Thyroid gland (tissue), 4 donors: ENCODE measurements around the gene INHBA. TPM values are rescaled to one million over a fixed set of nuclear protein-coding genes. Genes with fewer than 3 reads are reported as not detected.
A peak's percentile ranks its signal among the peaks of the same experiment; 100 is the strongest.

Source experiments
- DNase-seq, 2 donors: peaks; one replicate each; pipeline ENCODE4 v3.0.0-alpha.2; 2019
- H3K27ac ChIP-seq, 3 donors: fragments of 200-600 bp; sonication (generic); 1 replicate in 2 of 3; 2 replicates in 1 of 3; pipeline ENCODE4 v1.5.1; 2016 to 2019; ENCODE audit warnings: mild to moderate bottlenecking in 1 of 3, moderate library complexity in 1 of 3
- H3K27me3 ChIP-seq: fragments of 200-600 bp; sonication (generic); one replicate; pipeline ENCODE4 v1.5.1; 2019
- H3K36me3 ChIP-seq, 2 donors: fragments of 200-600 bp; sonication (generic); one replicate each; pipeline ENCODE4 v1.5.1; 2016 to 2019
- H3K4me1 ChIP-seq, 2 donors: fragments of 200-600 bp; sonication (generic); one replicate each; pipeline ENCODE4 v1.5.1; 2017 to 2019
- H3K4me3 ChIP-seq, 3 donors: fragments of 200-600 bp; sonication (generic); replicated peaks in 1 of 3; 1 replicate in 2 of 3; 2 replicates in 1 of 3; pipeline ENCODE4 v1.5.1; 2016; ENCODE audit warnings: mild to moderate bottlenecking in 1 of 3
- H3K9me3 ChIP-seq: fragments of 200-600 bp; sonication (generic); one replicate; pipeline ENCODE4 v1.5.1; 2017
- CTCF ChIP-seq, 6 experiments: fragments of 200-600 bp in 3 of 6; fragments of 450-650 bp in 3 of 6; sonication (generic) in 3 of 6; IDR thresholded peaks; one replicate each; pipeline ENCODE4 v1.5.1; 2016 to 2019; ENCODE audit warnings: antibody characterized with exemption in 6 of 6, mild to moderate bottlenecking in 2 of 6, inconsistent platforms in 1 of 6, moderate library complexity in 1 of 6
- POLR2A ChIP-seq, 2 donors: fragments of 450-650 bp; IDR thresholded peaks; one replicate each; pipeline ENCODE4 v1.6.1; 2017; ENCODE audit warnings: antibody characterized with exemption in 2 of 2, mild to moderate bottlenecking in 2 of 2, moderate library complexity in 1 of 2
- WGBS, 2 donors: methylation state at CpG; one replicate each; pipeline ENCODE4 v1.1.5; 2017; 5-methylcytosine and 5-hydroxymethylcytosine counted together
- intact Hi-C: fragments of 100-400 bp; cut with DNase I; formaldehyde crosslinking; loops from one replicate; pipeline ENCODE4 v1.15.1; 2023
- total RNA-seq, 4 donors: library from RNA; depleted of rRNA; stranded (reverse); fragments of >200 nt; gene quantifications; one replicate each; pipeline ENCODE4 v1.2.3, GENCODE V29; 2016

Gene INHBA
- total RNA-seq, 4 donors from 2014 or later, result 1.3 to 3.0 (median 1.5) TPM

GRCh38 chr7:41700044-41700471 is 2.8 kb downstream of the INHBA start:
- intact Hi-C loops, result no loop called here
- Histone ChIP-seq H3K4me3 (peak overlapping the region in 2 of 3 donors; percentile 30 to 52), H3K9me3 (no peaks in the 10 kb centered on the region), H3K36me3 (no peaks in the 10 kb centered on the region), H3K27ac (peak overlapping the region; percentile 67 to 85 (median 81)), H3K4me1 (peaks cover 18 to 33% of the 10 kb centered on the region in 2 donors), H3K27me3 (no peaks in the 10 kb centered on the region)
- DNase-seq, result peak; percentile 72 to 74
- TF ChIP-seq POLR2A (IDR thresholded peaks at IDR 0.05) (peak in 1 of 2 donors; percentile 10), CTCF (IDR thresholded peaks at IDR 0.05) (no peak)
- 4 to 5% methylated on average over 18 of the region's 18 CpGs for WGBS, 2 donors

GRCh38 chr7:41699516-41699915 is 3.4 kb downstream of the INHBA start:
- 3 to 6% methylated on average over 12 of the region's 12 CpGs for WGBS, 2 donors
- Histone ChIP-seq H3K27me3 (no peaks in the 10 kb centered on the region), H3K9me3 (no peaks in the 10 kb centered on the region), H3K4me3 (peak overlapping the region in 2 of 3 donors; percentile 30 to 52), H3K36me3 (no peaks in the 10 kb centered on the region), H3K4me1 (peaks cover 24 to 29% of the 10 kb centered on the region in 2 donors), H3K27ac (peak overlapping the region; percentile 67 to 85 (median 81))
- intact Hi-C loops, result no loop called here
- TF ChIP-seq POLR2A (IDR thresholded peaks at IDR 0.05) (no peak), CTCF (IDR thresholded peaks at IDR 0.05) (no peak)
- DNase-seq, result peak; percentile 41 to 44

- no peaks in the 10 kb centered on the region for H3K9me3 ChIP-seq
- intact Hi-C loops, result no loop called here
- TF ChIP-seq POLR2A (IDR thresholded peaks at IDR 0.05) (no peak), CTCF (IDR thresholded peaks at IDR 0.05) (no peak)
- no peaks in the 10 kb centered on the region for H3K27me3 ChIP-seq
- no peak for DNase-seq
- WGBS, 2 donors, result 15 to 37% methylated on average over 4 of the region's 4 CpGs
- no peaks in the 10 kb centered on the region for H3K36me3 ChIP-seq
- peak overlapping the region in 1 of 3 donors; percentile 30 for H3K4me3 ChIP-seq
- peak overlapping the region; percentile 67 to 85 (median 81) for H3K27ac ChIP-seq
- H3K4me1 ChIP-seq, result peaks cover 25 to 27% of the 10 kb centered on the region in 2 donors
Observed at GRCh38 chr7:41698726-41699125, 4.2 kb downstream of the INHBA start.

DNA sequence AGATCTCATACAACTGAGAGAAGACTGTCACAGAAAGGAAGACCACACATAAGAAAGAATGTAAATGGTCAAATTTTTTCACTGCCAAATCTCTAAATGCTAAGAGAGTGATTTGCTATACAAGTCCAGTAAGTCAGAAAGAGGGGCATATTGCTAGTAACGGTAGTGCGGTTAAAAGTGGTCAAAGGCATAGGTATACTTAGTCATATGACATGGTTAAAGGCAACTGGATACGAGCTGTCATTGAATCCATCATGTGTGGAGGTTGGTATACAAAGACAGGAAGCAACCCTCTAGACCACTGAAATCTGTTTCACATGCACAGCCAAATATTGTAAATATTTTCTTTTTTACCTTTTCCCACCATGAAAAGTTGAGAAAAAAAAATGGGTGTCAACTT is 4.8 kb downstream of the INHBA start:
- Histone ChIP-seq H3K9me3 (no peaks in the 10 kb centered on the region), H3K27ac (peak overlapping the region in 2 of 3 donors; percentile 67 to 81), H3K36me3 (no peaks in the 10 kb centered on the region), H3K4me3 (no peak overlapping the region), H3K27me3 (no peaks in the 10 kb centered on the region), H3K4me1 (peaks cover 25 to 27% of the 10 kb centered on the region in 2 donors)
- 77 to 82% methylated on average over 3 of the region's 3 CpGs for WGBS, 2 donors
- DNase-seq, result no peak
- intact Hi-C loops, result no loop called here
- TF ChIP-seq POLR2A (IDR thresholded peaks at IDR 0.05) (no peak), CTCF (IDR thresholded peaks at IDR 0.05) (no peak)

GRCh38 chr7:41696323-41696916 is 6.5 kb downstream of the INHBA start:
- Histone ChIP-seq H3K4me3 (no peak overlapping the region), H3K9me3 (no peaks in the 10 kb centered on the region), H3K27me3 (no peaks in the 10 kb centered on the region), H3K36me3 (no peaks in the 10 kb centered on the region), H3K4me1 (peaks cover 25 to 26% of the 10 kb centered on the region in 2 donors), H3K27ac (peak overlapping the region in 2 of 3 donors; percentile 42 to 56)
- DNase-seq, result peak; percentile 60 to 70
- intact Hi-C loops, result no loop called here
- WGBS, 2 donors, result 49 to 54% methylated on average over 15 of the region's 15 CpGs
- peak in 4 of 6 experiments; percentile 45 to 62 (median 56) for TF ChIP-seq CTCF (IDR thresholded peaks at IDR 0.05)
- no peak for TF ChIP-seq POLR2A (IDR thresholded peaks at IDR 0.05)
